ENCODE measurements around the gene OGT. TPM values are rescaled to one million over a fixed set of nuclear protein-coding genes. Genes with fewer than 3 reads are reported as not detected.

OGT gene
- total RNA-seq, 1 donor from 2014 or later = 64.2 TPM

DNA sequence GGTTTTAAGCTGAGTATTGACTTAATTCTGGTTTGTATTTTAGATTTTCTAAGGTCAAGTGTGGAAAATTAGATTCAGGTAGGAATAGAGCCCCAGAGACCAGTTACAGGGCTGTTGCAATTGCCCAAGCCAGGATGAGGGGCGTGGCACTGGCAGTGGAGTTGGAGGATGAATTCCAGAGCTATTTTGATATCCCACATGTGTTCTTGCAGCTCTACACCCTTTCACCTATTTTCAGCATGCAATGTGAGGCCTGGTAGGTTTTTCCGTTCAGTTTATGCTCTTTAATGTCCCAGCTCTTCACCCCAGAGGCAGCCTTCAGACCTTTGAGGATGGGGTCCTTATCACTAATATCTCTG, 17.9 kb upstream of the OGT start:
- no peaks in the 10 kb centered on the region for H3K36me3 ChIP-seq
- no peaks in the 10 kb centered on the region for H3K27me3 ChIP-seq
- H3K27ac ChIP-seq = no peak overlapping the region
- DNase-seq (ENCODE audit: low spot score in 2 of 2) = no peak
- intact Hi-C loops (cut with DNase I) = no loop called here
- no peaks in the 10 kb centered on the region for H3K4me1 ChIP-seq
- TF ChIP-seq, protein P1, sequence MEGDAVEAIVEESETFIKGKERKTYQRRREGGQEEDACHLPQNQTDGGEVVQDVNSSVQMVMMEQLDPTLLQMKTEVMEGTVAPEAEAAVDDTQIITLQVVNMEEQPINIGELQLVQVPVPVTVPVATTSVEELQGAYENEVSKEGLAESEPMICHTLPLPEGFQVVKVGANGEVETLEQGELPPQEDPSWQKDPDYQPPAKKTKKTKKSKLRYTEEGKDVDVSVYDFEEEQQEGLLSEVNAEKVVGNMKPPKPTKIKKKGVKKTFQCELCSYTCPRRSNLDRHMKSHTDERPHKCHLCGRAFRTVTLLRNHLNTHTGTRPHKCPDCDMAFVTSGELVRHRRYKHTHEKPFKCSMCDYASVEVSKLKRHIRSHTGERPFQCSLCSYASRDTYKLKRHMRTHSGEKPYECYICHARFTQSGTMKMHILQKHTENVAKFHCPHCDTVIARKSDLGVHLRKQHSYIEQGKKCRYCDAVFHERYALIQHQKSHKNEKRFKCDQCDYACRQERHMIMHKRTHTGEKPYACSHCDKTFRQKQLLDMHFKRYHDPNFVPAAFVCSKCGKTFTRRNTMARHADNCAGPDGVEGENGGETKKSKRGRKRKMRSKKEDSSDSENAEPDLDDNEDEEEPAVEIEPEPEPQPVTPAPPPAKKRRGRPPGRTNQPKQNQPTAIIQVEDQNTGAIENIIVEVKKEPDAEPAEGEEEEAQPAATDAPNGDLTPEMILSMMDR (IDR thresholded peaks at IDR 0.05) = no peak
- H3K4me3 ChIP-seq = no peak overlapping the region
- H3K9me3 ChIP-seq = no peaks in the 10 kb centered on the region

DNA sequence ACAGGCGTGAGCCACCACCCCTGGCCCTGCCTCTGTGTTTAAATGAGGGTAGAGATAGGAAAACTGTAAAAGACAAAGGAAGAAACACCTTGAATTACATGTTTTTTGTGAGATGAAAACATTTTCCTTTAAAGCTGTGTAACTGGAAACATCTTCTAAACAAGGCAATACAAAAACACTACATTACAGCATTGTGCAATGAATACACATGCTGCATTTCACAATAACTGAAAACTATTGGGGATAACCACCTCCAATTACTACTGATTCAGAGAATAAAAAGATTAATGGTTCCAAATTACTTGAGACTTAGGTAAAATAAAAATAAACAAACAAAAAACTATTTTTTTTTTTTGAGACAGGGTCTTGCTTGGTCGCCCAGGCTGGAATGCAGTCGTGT, 7.6 kb upstream of the OGT start:
- no peak for DNase-seq (ENCODE audit: low spot score in 2 of 2)
- TF ChIP-seq, protein P1 (IDR thresholded peaks at IDR 0.05) = no peak
- Histone ChIP-seq H3K4me1 (no peaks in the 10 kb centered on the region), H3K9me3 (no peaks in the 10 kb centered on the region), H3K27me3 (no peaks in the 10 kb centered on the region), H3K27ac (no peak overlapping the region), H3K4me3 (no peak overlapping the region), H3K36me3 (no peaks in the 10 kb centered on the region)
- intact Hi-C loops (cut with DNase I) = no loop called here

DNA sequence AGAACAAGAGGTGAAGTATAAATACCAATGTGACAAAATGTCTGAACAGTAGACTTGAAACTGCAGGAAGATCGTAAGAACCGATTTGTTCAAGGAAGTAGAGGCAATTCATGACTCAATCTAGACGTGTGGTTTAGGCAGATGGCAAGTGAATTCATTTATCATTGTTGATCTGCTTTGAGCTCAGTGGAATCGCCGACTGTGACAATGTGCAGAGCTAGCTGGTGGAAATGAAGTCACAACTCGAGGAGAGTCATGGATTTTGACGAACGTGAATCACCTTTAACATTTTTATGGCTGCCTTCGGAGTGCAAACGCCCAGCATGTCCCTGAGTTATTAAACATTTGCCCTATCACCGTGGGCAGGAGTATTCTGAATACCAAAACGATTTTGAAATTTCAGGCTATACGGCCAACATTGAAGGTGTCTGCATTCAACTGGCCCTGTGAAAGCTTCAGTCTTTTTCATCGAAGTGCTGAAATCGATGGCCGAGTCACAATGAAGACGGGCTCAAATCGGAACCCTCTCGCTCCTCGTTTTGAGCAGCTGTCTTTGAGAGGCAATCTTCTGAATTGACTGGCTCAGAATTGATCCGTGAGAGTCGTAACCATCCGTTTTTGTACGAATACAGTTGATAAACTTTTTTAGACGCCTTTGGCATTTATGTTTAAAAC, 689 bp upstream of the OGT start:
- intact Hi-C loops (cut with DNase I) = loop anchor here (1.0 to 10.0 kb wide), 4 partner anchors 11 to 250 kb away; partner anchors contain the start of genes NONO and TAF1
- Histone ChIP-seq H3K27me3 (no peaks in the 10 kb centered on the region), H3K27ac (peak overlapping the region; percentile 85 to 86), H3K36me3 (no peaks in the 10 kb centered on the region), H3K4me1 (no peaks in the 10 kb centered on the region), H3K9me3 (no peaks in the 10 kb centered on the region), H3K4me3 (peak overlapping the region; percentile 52 to 72)
- DNase-seq (ENCODE audit: low spot score in 2 of 2) = no peak
- TF ChIP-seq, protein P1 (IDR thresholded peaks at IDR 0.05) = no peak

DNA sequence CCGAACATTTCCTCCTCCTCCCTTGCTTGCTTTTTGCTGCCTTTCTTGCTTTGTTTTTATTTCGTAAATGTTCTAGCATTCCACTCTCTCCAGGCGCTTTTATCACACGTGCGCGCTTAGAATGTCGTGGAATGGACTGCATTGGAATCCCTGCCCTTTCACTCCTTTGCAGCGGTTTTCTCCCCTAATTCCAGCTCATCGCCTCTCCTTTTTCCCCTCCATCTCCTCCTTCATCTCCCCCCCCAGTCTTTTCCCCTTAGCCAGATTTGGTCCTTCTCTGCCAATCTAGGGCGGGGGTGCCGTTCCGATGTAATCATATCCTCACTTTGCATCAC, 579 bp downstream of the OGT start:
- no peaks in the 10 kb centered on the region for H3K36me3 ChIP-seq
- TF ChIP-seq, protein P1 (IDR thresholded peaks at IDR 0.05) = no peak
- H3K4me3 ChIP-seq = peak overlapping the region; percentile 52 to 72
- peak overlapping the region; percentile 86 to 90 for H3K27ac ChIP-seq
- no peaks in the 10 kb centered on the region for H3K9me3 ChIP-seq
- intact Hi-C loops (cut with DNase I) = loop anchor here (5.0 to 10.0 kb wide), 3 partner anchors 41 to 251 kb away; partner anchors contain the start of genes NONO and TAF1
- no peaks in the 10 kb centered on the region for H3K27me3 ChIP-seq
- no peaks in the 10 kb centered on the region for H3K4me1 ChIP-seq
- DNase-seq (ENCODE audit: low spot score in 2 of 2) = no peak

DNA sequence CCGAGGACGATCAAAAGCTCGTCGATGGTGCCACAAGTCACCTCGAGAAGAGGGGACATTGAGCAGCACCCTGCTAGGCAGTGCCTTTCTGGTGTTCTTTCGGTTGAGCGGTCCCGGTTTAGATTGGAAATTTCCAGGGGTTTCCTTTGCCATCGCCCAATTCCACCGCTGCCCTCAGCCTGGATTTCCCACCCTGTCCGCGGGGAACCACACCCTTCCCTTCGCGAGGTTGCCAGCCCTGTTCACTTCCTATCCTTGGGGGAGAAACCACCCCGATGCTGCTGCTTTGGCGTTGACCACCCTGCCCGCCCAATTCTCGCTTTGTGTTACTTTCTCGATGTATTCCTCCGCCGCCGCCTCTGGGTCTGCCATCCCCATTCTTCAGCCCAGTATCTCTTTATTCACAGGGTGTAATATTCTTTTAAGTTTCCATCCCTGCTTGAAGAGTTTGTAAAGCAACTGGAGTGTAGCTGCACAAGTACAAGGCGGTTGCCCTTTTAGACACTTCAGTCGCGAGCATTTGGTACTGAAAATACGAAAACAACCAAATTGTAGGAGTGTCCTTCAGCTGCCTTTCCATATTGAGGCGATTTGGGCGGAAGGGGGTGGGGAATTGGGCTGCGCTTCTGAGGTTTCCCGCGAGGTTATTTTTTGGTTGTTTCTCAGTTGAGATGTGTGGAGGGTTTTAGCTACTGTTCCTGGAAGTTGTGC, 1.1 kb downstream of the OGT start:
- intact Hi-C loops (cut with DNase I) = loop anchor here (5.0 to 10.0 kb wide), 3 partner anchors 42 to 252 kb away; partner anchors contain the start of genes NONO and TAF1
- no peaks in the 10 kb centered on the region for H3K36me3 ChIP-seq
- TF ChIP-seq, protein P1 (IDR thresholded peaks at IDR 0.05) = no peak
- H3K4me1 ChIP-seq = peaks cover 0 to 4% of the 10 kb centered on the region in 2 donors
- H3K27ac ChIP-seq = peak overlapping the region; percentile 86 to 90
- peak in 1 of 2 donors; percentile 72 for DNase-seq (ENCODE audit: low spot score in 2 of 2)
- H3K4me3 ChIP-seq = peak overlapping the region; percentile 52 to 72
- no peaks in the 10 kb centered on the region for H3K27me3 ChIP-seq
- H3K9me3 ChIP-seq = no peaks in the 10 kb centered on the region
